NCI-H2196 treated with DMSO at 0.1 percent for 48 hours (cell line): ENCODE measurements around the gene ARAP1.
A peak's percentile ranks its signal among the peaks of the same experiment; 100 is the strongest.

Experiments
- DNase-seq: peaks from one replicate; lab custom pipeline; 2025; ENCODE audit not compliant: unreplicated experiment; lab: John Stamatoyannopoulos, UW

The ARAP1 gene

DNA sequence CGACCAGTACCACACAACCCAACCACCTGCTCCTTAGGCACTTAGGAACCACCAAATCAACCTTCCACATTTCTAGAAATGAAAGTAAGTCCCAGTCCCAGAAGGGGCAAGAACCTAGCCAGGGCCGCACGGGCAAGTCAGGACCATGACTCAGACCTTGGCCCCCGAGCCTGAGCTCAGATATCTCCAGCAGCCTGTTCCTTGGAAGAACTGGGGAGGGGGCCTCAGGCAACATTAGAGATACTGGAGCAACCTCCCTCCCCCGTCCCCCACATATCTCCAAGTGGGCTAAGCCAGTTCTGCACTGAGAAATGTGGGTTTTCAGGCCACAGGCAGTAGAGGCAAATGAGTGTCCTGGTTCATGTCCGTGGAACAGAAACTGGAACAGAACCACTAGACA lies 7.7 kb downstream of the ARAP1 start:
- no peak for DNase-seq

DNA sequence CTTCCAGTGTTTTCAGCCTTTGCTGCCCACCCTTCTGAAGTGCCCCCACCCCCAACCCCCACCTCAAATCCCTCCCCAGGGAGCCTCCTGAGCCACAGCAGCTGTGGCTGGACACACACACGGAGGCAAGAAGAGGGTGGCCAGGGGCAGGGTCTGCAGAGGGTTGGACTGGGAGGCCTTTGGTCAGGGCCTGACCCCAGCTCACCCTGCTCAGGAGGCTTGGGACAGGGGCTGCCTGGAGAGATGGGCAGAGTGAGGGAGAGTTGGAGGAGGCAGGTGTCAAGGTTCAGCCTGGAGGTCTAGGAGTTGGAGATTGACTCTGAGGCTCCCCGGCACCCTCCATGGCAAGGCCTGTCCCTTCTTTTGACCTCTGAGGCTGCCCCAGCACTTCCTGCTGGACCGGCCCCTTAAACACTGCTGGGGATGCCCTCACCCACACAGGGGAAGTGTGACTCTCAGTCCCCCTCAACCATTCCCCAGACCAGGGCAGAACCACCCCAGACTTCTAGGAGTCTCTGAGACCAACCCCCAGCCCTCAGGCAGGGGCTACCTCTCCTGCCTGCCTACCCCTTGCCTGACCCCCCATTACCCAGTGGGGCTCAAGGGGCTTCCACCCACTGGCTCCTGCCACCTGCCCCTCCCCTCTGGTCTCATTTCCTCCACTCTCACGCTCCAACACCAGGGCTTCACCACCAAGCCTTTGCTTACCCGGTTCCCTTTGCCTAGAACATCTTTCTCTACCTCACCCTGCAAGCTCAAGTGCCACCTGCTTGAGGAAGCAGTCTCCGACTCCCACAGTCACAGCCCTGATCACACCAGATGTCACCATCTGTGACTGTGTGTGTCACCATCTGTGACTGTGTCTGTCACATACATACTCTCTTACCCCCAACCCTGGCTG lies 8.6 kb downstream of the ARAP1 start:
- DNase-seq: no peak

DNA sequence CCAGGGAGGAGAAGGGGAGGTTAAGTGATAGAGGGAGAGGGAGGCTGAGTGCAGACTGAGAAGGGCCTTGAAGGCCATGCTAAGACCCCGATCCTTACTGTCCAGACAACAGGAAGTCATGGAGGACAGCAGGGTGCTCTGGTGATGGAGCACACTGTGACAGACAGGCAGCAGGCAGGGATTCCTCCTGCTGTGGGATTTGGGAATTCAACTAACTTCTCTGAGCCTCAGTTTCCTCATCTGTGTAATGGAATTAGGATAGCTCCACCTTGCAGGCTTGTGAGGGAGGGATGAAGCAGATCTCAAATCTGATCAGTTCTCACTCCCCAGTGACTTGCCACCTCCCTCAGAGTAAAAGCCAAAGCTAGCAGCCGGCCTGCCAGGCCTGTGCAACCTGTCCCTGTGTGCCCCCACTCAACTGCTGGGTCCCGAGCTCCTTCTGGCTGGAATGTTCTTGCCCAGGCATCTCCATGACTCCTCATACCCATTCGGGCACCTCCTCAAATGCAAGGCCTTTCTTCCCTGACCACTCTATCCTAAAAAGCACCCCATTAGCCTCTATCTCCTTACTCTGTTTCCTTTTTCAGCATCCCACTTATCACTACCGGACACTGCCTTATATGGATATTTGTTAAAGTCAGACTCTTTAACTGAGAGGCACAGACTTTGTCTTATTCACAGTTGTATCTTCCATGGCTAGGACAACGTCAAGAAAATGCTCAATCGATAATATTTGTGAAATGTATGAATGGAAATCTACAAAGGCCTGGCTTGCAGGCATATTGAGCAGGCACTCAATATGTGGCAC lies 9.5 kb downstream of the ARAP1 start:
- DNase-seq: no peak

DNA sequence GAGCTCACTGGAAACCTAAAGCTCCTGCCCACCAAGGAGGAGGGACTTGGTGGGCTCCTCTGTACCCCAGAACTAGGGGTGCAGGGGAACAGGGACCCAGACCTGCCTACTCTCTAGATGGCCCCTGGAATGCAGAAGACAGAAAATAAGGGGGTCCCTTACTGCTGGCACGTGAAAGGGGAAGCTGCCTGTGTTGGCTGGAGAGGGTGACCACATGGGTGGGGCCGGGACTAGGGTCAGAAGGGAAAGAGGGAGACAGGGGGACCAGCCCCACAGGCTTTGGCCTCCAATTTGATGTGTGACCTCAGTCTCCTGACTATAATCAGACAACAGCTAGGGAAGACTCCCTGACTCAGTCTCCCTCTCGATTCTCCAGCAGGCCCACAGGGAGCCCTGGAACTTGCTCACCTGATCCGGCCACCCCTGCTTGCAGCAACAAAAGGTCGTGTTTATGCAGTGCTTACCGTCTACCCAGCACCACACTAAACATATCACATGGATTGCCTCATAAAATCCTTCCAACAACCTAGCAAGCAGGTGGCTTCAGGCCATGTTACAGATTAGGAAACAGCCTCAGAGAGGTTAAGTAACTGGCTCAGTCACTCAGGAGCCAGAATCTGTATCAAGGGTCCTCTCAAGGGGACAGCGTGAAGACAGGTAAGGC lies 10.2 kb downstream of the ARAP1 start:
- peak; percentile 21 for DNase-seq

DNA sequence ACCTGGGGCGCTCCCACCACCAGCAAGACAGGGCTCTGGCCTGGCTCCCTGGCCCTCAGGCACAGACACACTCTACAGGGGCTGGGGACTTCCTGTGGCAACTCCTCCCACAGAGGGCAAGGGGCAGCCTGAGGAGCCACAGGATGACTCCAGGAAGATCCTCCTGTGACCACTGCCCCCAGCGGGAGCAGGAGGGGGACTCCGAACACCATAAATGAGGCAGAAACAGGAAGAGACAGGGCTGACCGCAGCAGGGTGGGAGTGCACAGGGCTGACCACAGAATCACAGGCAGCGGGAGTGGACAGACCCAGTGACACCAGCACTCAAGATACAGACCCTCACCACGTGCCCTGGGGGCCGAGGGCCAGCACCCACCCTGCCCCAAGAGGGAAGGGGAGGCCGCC lies 10.8 kb downstream of the ARAP1 start:
- DNase-seq: no peak

DNA sequence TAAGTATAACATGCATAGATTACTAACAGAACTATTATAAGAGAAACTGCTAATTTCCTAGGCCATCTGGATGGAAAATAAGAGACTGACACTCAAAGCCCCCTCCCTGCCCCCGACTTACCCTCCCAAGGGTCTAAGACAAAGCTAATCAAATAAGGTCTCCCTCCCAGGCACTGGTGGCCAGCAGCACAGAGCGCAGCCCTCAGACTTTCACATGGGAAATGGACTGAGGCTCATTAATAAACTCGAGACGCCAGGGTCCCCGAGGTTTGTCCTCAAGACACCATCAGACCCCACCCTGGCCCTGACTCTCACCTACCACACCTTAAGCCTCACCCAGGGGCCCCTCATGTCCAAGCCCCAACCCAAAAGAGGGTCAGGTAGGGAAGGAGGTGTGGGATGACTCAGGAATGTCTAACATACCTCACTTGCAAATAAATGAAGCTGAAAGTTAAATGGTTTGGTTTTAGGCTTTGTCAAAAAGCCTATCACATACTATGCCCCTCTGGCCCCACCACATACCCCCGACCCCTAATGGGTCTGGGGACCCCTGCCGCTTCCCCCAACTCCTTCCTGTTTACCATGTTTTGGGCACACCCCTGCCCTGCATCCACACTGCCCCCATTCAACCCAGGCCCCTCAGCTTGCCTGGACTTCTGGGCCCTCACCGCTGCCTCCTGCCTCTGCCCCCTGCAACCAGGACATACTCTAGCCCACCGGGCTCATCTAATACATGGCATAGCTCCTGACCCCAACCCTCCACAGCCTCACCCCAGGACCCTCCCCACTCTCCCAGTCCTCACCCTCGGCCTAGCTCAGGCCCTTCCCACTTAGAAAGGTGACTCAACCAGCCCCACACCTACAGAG lies 11.4 kb downstream of the ARAP1 start:
- DNase-seq: no peak

DNA sequence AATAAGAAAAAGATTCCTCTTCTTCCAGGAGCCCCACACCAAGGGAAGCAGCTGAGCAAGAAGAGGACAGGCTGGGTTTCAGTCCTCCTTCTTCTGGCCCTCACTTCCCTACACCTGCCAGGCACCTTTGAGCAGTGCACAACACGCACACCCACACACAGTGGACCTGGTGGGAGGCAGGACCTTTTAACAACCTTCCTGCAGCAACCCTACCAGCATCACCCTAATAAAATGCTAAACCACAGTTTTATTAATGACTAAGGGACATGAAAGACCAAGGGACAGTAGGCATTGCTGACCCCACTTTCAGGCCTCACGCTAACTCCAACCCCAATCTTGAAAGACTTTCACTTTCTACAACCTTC lies 12.2 kb downstream of the ARAP1 start:
- no peak for DNase-seq

DNA sequence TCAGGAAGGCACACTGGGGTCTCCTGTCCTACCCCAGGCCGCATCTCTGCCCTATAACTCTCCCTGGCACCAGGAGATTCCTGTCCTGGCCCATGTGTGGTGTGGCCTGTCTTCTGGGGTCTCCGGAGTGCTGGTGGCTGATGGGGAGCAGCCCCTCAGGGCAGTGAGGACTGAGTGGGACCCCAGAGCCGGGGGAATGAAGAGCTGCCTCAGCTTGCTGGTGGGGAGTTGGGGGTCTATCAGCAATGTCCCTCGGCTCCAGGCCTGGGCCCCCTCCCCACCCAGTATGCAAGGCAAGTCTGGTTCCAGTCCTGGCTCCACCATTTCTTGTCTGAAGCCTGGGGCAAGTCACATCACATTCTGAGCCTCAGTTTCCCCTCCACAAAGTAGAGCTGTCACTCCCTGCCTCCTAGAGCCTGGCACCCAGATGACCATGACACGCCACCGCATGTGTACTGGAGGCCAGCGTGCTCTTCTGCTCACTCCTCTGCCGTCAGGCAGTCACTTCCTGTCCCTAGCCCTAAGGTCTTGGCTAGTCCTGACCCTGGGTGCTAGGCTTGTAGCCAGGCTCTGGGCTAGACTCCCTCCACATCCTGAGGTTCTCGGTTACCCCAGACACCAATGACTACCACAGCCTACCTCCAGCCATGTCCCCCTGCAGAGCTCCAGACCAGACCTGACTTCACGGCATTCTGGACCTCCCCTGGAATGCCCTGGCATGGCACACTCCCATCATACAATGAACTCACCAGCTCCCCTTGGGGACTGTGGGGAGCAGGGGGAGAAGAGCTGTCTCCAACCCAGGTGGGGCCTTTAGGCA lies 12.8 kb downstream of the ARAP1 start:
- DNase-seq: no peak

DNA sequence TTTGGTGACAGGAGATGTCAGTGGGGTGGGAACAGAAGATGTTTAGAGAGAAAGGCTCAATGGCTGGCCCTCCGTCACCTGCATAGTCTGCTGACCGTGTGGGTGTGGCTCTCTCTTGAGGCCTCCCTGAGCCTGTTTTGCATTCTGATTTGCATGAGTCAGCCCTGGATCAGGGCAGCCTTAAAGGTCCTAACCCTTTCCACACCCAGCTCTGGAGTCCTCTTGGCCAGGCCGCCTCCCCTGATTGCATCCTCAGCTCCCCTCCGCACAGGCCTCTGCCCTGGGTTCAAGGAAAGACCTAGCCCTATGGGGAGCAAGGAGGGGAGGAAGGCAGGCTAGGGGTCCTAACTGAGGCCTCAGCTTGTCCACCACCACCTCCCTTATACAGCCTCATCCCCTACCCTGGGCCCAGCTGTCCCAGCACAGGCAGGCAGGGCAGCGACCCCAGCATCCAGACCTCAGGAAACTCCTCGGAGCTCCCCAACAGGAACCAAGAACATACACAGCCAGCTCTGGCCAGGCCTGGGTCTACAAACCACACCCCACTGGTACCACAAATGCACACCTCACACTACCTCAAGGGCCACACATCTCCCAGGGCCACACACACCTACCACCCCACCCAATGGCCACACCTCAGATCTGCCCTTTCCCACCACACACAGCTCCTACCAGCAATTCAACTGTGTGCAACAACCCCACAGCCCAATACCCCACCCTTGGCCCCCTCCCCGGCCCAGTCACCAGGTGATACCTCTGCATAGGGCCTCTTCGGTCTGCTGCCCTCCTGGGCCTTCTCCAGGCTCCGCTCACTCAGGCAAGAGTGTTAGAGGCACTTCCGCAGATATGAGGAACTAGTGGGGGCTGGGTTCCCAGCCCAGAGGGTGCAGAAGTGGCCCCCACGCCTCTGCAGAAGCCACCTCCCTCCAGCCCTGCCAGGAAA lies 13.7 kb downstream of the ARAP1 start:
- no peak for DNase-seq

DNA sequence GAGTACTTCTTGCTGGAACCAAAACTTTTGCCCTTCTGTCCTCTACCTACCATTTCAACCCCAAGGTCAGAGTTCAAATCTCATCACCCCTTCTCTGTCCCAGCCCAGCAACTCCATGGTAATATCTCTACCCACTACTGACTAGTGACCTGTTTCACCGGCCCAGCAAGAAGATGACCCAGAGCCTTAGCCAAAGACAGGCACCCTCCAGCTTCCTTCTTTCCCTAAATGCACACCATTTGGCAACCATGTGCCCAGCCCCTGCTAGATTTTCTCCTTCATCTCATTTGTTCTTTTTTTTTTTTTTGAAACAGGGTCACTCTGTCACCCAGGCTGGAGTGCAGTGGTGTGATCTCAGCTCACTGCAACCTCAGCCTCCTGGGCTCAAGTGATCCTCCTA lies 14.9 kb downstream of the ARAP1 start:
- no peak for DNase-seq

DNA sequence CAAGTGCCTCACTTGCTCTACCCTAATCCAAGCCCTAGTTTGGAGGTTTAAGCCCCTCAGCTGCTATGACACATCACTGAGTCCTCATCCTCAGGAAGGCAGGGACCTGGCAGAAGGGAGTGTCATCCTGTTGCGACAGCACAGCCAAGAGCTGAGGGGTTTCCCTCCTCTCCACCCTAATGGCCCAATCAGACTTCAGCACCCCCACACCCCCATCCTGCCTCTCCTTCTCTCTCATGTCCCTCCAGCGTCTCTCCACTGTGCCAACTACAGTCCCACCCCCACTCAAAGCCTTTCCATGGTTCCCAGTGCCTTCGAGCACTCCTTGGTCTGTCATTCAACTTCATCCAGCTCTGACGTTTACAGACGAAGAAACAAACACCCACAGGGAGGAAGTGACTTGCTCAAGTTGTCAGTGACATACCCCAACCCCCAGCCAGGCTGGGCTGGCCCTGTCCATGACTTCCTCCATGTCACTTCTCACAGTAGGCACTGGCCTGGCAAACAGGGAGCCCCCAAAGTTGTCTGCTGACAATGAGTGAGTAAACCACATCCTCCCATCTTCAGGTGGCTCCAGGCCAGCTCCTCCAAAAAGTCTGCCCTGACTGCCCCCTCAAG lies 15.6 kb downstream of the ARAP1 start:
- DNase-seq: no peak

DNA sequence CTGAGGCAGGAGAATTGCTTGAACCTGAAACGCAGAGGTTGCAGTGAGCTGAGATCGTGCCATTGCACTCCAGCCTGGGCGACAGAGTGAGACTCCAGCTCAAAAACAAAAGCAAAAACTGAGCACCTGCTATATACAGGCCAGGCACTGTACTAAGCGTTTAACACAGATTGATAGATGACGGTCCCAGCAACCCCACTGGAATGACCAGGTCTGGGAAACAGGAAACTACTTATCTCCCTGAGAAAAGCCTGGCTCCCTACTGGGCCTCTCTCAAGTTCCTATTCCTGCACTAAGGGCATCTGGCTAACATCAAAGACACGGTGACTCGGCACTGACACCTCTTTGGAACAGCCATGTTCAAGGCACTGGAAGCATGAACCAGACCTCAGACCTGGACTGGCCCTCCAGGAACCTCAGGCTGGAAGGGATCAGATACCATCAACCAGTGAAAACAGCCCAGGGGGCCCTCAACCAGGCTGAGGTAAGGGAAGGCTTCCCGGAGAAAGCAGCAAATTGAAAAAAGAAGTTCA lies 16.6 kb downstream of the ARAP1 start:
- no peak for DNase-seq

DNA sequence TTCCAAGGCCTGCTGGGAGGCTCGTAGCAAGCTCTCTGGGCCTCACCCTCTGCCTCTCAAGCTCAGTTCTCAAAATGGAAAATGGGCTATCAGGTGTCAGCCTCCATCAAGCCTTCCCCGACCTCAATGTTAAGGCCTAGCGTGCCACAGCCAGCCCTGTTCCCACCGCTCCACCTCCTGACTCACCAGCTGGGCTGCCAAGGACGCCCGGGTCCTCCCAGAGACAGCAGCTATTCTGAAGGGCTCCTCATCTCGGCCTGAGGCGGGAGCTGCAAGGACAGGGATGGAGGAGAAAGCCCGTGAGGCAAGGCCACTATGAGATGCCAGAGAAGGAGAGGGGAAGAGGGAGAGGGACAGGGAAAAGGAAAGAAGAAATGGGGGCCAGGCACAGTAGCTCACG lies 19.9 kb downstream of the ARAP1 start:
- no peak for DNase-seq

DNA sequence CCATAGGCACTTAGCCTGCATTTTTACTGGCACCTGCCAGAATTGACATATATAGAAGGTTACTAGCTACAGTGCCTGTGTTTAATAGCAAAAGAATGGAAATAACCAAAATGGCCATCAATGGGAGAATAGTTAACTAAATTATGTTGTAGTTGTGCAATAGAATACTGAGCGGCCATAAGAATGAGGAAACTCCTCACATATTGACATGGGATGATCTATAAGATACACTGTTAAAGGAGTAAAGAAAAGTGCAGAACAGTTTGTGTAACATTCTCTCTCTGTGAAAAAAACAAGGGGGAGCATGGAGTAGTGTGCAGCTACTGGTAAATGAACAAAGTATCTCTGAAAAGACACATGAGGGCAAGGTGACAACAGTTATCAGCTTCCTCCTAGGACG lies 21.5 kb downstream of the ARAP1 start:
- DNase-seq: no peak

DNA sequence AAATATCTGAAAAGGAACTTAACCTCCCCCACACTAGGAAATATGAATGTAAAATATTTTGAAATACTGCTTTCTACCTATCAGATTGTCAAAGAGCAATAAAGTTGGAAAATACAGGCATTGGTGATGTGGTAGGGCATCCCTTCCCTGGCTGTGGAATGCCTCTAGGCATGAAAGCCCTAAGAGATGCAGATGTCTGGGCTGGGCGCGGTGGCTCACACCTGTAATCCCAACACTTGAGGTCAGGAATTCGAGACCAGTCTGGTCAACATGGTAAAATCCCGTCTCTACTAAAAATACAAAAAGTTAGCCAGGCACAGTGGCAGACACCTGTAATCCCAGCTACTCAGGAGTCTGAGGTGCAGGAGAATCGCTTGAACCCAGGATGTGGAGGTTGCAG lies 22.0 kb downstream of the ARAP1 start:
- DNase-seq: no peak

DNA sequence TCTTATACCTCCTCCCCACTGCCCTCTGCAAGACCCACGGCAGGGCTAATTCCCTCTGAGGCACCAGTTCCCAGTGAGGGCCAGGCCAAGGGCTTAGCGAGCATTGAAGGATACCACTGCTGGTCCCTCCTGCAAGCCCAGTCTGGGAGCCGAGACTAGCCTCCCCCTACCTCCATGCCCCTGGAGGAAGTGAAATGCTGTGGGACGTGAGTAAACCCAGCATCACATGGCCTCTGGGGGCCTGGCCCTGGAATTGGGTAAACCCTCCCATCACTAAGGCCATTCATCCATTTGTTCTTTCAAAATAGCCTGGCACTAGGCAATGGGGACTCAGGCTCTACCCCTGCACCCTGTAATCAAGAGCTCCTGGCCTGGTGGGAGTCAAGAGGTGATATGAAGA lies 24.7 kb downstream of the ARAP1 start:
- no peak for DNase-seq

DNA sequence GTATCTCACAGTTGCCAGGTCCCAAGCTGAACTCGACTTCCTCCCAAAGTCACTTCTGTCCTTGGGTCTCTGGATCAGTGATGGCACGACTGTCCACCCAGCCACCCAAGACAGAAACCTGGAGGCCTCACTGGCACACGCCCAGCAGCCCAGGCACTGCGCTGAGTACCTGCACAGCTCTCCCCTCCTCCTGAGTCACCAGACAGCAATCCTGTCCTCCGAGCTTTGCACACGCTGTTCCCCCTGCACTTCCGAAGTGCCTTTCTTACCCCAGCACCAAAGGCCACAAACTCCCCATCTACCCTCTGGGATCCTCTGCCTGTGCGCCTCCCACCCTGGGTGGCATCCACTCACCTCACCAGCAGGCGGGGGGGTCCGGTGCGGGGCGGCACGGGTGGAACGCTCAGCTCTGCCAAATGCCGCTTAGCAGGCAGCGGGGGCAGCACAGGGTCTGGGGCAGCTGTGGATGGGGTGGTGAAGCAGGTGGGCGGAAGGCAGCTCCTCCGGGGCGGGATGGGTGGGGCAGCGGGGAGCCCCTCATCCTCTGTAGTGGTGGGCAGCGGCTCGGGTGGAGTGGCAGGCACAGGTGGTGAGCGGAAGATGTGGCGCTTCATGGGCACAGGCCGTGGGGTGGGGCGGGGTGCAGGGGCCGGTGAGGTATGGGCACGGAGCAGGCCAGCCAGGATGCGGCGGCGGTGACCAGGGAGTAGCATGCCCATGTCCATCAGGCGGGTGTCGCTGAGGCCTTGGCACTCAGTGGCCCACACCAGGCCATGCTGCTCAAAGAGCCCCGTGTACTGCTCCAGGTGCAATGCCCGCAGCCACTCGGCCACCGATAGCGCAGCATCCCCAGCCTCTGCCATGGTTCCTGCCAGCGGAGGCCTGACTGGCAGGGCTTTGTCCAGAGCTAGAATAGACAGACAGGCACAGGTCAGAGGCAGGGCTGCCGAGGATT lies 25.7 kb downstream of the ARAP1 start:
- no peak for DNase-seq
